Measurements from ENCODE around the gene RASL12. TPM values are rescaled to one million over a fixed set of nuclear protein-coding genes. Genes with fewer than 3 reads are reported as not detected.

RASL12 gene
- total RNA-seq, 1 donor from 2014 or later: 85.7 TPM

- H3K27me3 ChIP-seq: no peaks in the 10 kb centered on the region
- H3K4me3 ChIP-seq: no peak overlapping the region
- no peaks in the 10 kb centered on the region for H3K9me3 ChIP-seq
- H3K36me3 ChIP-seq: no peaks in the 10 kb centered on the region
- DNase-seq (ENCODE audit: extremely low spot score in 2 of 2): no peak
- no peak overlapping the region for H3K27ac ChIP-seq
- H3K4me1 ChIP-seq: peaks cover 11% of the 10 kb centered on the region
- intact Hi-C loops (cut with DNase I): no loop called here
- TF ChIP-seq, protein P1, sequence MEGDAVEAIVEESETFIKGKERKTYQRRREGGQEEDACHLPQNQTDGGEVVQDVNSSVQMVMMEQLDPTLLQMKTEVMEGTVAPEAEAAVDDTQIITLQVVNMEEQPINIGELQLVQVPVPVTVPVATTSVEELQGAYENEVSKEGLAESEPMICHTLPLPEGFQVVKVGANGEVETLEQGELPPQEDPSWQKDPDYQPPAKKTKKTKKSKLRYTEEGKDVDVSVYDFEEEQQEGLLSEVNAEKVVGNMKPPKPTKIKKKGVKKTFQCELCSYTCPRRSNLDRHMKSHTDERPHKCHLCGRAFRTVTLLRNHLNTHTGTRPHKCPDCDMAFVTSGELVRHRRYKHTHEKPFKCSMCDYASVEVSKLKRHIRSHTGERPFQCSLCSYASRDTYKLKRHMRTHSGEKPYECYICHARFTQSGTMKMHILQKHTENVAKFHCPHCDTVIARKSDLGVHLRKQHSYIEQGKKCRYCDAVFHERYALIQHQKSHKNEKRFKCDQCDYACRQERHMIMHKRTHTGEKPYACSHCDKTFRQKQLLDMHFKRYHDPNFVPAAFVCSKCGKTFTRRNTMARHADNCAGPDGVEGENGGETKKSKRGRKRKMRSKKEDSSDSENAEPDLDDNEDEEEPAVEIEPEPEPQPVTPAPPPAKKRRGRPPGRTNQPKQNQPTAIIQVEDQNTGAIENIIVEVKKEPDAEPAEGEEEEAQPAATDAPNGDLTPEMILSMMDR (IDR thresholded peaks at IDR 0.05): peak; percentile 18 to 40 (median 27)
- TF ChIP-seq POLR2AphosphoS5 (IDR thresholded peaks at IDR 0.05; ENCODE audit: insufficient read depth in 1 of 2, low read depth in 1 of 2) (no peak), POLR2A (IDR thresholded peaks at IDR 0.05) (no peak)
These were observed 34.0 kb downstream of the RASL12 start for GRCh38 chr15:65033659-65034269.

DNA sequence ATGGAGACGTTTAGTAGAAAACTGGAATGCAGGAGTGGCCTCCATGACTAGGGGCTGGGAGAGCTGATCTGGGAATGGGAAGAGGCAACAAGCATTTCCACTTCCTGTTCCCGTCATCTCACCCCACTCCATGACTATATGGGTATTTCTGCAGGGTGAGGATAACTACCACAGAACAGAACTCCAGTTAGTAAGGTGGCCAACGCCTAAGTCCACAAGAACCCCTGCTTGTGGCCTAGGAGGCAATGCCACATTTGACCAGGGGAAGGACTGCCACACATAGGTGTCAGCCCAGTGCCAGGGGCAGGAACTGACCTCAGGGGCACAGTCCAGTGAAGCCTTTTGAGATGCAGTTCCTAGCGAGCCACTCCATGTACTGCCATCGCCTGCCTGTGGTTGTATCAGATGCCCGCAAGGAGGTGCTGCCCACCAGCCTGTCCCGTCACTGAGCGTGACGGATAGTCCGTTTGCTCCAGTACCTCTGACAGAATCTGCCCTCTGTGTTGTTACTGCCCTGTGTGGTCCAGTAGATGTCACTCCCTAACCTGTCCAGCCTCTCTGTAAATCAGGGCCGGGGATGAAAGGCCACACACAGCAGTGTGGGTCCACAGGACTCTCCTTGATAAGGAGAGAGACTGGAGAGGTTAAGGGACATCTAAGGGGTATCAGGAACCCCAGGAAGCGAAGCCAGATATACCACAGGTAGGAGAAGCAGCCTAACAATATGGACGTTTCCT is 34.8 kb downstream of the RASL12 start:
- no peak overlapping the region for H3K4me3 ChIP-seq
- H3K27me3 ChIP-seq: no peaks in the 10 kb centered on the region
- DNase-seq (ENCODE audit: extremely low spot score in 2 of 2): no peak
- TF ChIP-seq POLR2AphosphoS5 (IDR thresholded peaks at IDR 0.05; ENCODE audit: insufficient read depth in 1 of 2, low read depth in 1 of 2): no peak
- TF ChIP-seq, protein P1 (IDR thresholded peaks at IDR 0.05): peak in 2 of 3 experiments; percentile 27 to 47
- no peak overlapping the region for H3K27ac ChIP-seq
- peaks cover 19% of the 10 kb centered on the region for H3K4me1 ChIP-seq
- H3K9me3 ChIP-seq: no peaks in the 10 kb centered on the region
- intact Hi-C loops (cut with DNase I): no loop called here
- no peaks in the 10 kb centered on the region for H3K36me3 ChIP-seq

DNA sequence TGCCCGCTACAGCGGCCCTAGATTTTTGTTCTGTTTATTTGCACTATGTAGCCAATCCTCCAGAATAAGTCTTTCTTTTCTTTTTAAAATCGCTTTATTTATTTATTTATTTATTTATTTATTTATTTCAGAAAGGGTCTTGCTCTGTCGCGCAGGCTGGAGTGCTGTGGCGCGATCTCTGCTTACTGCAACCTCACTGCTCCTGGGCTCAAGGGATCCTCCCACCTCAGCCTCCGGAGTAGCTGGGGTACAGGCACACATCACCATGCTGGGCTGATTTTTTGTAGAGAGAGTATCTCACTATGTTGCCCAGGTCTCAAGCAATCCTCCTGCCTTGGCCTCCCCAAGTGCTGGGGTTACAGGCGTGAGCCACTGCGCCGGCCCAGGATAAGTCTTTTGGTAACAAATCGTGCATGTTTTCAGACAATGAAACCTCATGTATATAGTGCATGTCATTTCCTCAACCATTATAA is 38.0 kb downstream of the RASL12 start:
- peak overlapping the region in 1 of 2 donors; percentile 88 for H3K4me3 ChIP-seq
- TF ChIP-seq POLR2AphosphoS5 (IDR thresholded peaks at IDR 0.05; ENCODE audit: insufficient read depth in 1 of 2, low read depth in 1 of 2) (no peak), POLR2A (IDR thresholded peaks at IDR 0.05) (no peak)
- TF ChIP-seq, protein P1 (IDR thresholded peaks at IDR 0.05): no peak
- intact Hi-C loops (cut with DNase I): no loop called here
- peaks cover 0 to 12% of the 10 kb centered on the region in 2 donors for H3K36me3 ChIP-seq
- peaks cover 23% of the 10 kb centered on the region for H3K4me1 ChIP-seq
- DNase-seq (ENCODE audit: extremely low spot score in 2 of 2): no peak
- H3K27ac ChIP-seq: peak overlapping the region; percentile 80
- H3K27me3 ChIP-seq: no peaks in the 10 kb centered on the region
- H3K9me3 ChIP-seq: no peaks in the 10 kb centered on the region

DNA sequence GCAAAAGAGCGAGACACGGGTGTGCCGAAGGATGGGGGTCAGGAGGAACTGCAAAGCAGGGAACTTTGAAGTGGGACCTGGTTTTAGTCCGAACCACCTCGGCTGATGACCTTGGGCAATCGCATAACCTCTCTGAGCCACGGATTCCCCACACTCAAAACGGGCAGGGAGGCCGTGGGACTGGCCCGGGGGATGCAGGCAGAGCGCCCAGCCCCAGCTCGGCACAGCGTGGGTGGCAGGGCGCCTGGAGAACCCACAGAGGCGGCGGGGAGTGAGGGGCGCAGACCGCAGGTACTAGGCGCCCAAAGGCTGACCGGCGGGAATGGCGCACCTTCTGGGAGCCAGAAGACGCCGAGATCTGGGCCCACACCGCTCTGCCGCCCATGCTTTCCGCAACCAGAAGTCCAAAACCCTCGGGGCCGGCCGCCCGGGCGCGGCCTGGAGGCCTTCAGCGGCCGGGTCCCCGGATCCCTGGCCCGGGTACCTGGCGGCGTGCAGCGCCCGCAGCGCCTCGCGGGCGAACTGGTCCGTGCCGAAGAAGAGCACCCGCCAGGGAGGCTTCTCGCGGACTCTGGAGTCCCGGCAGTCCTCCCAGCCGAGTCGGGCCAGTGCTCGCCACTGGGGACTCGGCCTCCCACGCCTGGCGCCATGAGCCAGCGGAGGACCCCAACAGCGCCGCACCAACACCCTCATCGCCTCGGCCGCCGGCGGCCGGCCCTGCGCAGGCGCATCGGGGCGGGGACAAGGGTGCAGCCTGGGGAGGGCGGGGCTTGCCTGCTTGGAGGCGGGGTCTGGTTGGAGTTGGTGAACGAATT is 38.7 kb downstream of the RASL12 start, which contains the start of gene MTFMT:
Gene MTFMT (minus strand): TSS at position 719 of the 815 bp plus-strand sequence. CDS start 26 bp downstream, at position 693.
- no peak for DNase-seq (ENCODE audit: extremely low spot score in 2 of 2)
- intact Hi-C loops (cut with DNase I): no loop called here
- Histone ChIP-seq H3K36me3 (peaks cover 0 to 17% of the 10 kb centered on the region in 2 donors), H3K27ac (peak within 1 kb of the TSS; percentile 80), H3K4me3 (peak within 1 kb of the TSS; percentile 88 to 89), H3K27me3 (no peaks in the 10 kb centered on the region), H3K9me3 (no peaks in the 10 kb centered on the region), H3K4me1 (peaks cover 23% of the 10 kb centered on the region)
- TF ChIP-seq POLR2AphosphoS5 (IDR thresholded peaks at IDR 0.05; ENCODE audit: insufficient read depth in 1 of 2, low read depth in 1 of 2): peak in 1 of 2 donors; percentile 98
- TF ChIP-seq POLR2A (IDR thresholded peaks at IDR 0.05): peak in 1 of 2 donors; percentile 96
- TF ChIP-seq, protein P1 (IDR thresholded peaks at IDR 0.05): no peak
